ENCODE data around the gene SYNGR3. TPM values are rescaled to one million over a fixed set of nuclear protein-coding genes. Genes with fewer than 3 reads are reported as not detected.

Gene SYNGR3, protein sequence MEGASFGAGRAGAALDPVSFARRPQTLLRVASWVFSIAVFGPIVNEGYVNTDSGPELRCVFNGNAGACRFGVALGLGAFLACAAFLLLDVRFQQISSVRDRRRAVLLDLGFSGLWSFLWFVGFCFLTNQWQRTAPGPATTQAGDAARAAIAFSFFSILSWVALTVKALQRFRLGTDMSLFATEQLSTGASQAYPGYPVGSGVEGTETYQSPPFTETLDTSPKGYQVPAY
- 1 to 10 TPM; 1.5 to 1.9 TPM for total RNA-seq

DNA sequence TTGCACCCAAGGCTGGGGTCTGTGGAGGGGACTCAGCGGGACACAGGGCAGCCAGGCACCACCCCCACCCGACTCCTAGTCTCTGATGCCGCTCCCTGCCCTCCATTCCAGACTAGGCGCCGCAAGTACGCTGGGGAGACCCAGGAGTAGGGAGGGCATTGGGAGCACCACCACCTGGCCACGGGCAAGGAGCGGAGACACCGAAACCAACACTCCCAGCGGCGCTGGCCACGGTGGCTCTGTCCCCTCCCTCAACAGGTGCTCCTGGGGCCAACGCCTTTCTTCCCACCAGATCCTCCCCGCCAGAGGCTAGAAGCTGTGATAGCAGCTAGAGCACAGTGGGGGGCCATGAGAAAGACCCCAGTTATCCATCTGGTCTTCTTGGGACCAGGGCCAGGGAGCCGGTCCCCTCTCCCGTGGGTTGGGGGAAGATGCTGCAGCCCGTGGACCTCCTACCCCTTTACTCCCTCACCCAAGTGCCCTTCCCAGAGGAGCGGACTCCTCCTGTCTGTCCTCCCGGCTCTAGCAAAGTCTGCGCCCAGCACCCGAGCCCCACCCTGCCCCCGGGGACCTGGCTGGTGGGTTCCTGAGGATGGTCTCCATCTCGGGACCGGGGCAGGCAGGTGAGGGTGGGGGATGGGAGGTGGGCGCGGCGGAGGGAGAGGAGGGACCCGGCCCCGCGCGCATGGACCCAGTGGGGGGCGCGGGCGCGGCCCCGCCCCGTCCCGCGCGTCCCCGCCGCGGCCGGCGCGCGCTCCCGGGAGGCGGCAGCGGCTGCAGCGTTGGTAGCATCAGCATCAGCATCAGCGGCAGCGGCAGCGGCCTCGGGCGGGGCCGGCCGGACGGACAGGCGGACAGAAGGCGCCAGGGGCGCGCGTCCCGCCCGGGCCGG is at the start of gene SYNGR3:
Gene SYNGR3, plus strand, starts transcription at position 762 of the 892 bp plus-strand sequence. CDS start 133 bp downstream, outside the sequence.
- peak; percentile 44 for DNase-seq
- Histone ChIP-seq H3K36me3 (peaks cover 5% of the 10 kb centered on the region), H3K4me3 (peak within 1 kb of the TSS; percentile 8), H3K9me3 (no peaks in the 10 kb centered on the region), H3K27ac (no peak within 1 kb of the TSS), H3K4me1 (peaks cover 28% of the 10 kb centered on the region), H3K27me3 (peaks cover 23% of the 10 kb centered on the region), H3K9ac (ENCODE audit: low read depth in 2 of 2, low read length in 2 of 2) (peak within 1 kb of the TSS; percentile 73 to 78)
- intact Hi-C loops (cut with DNase I): no loop called here
- TF ChIP-seq, protein P1, sequence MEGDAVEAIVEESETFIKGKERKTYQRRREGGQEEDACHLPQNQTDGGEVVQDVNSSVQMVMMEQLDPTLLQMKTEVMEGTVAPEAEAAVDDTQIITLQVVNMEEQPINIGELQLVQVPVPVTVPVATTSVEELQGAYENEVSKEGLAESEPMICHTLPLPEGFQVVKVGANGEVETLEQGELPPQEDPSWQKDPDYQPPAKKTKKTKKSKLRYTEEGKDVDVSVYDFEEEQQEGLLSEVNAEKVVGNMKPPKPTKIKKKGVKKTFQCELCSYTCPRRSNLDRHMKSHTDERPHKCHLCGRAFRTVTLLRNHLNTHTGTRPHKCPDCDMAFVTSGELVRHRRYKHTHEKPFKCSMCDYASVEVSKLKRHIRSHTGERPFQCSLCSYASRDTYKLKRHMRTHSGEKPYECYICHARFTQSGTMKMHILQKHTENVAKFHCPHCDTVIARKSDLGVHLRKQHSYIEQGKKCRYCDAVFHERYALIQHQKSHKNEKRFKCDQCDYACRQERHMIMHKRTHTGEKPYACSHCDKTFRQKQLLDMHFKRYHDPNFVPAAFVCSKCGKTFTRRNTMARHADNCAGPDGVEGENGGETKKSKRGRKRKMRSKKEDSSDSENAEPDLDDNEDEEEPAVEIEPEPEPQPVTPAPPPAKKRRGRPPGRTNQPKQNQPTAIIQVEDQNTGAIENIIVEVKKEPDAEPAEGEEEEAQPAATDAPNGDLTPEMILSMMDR (IDR thresholded peaks at IDR 0.05): no peak

DNA sequence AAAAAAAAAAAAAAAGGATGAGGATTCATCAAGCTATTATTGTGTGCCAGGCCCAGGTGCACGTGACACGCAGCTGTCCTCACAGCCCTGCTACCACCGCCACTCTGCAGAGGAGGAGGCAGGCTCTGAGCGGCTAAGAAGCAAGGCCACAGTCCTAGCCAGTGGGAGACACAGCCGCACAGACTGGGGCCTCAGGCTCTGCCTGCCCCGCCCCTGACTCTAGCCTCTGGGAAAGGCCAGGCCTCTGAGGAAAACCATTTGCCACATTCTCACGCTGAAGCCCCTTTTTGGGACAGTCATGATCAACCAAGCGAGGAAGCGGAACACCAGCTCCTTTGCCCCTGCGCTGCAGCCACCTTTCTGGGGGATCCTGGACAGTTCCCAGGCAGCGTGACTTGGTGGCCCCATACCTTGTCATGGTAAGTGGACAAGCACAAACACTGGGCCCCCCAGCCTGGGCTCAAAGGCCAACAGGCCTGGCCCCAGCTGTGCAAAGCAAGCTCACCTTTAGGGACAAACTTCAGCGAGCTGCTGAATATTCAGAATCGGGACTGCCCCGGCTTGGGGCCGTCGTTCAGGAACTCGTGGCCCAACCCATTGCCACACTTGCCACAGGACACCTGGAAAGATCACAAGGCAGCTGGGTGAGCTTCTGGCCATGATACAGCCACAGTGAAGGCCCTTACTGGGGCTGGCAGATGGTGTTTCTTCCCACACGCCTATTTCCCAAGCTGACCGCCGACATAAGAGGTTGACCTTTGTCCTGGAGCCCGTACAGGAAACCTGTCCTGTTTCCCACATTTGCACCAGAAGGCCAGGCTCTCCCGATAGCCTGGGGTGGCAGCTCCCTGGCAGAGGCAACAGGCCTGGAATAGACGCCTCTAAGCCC is 49.3 kb upstream of the SYNGR3 start:
- Histone ChIP-seq H3K27ac (peak overlapping the region; percentile 76), H3K36me3 (peaks cover 4% of the 10 kb centered on the region), H3K4me3 (no peak overlapping the region), H3K27me3 (no peaks in the 10 kb centered on the region), H3K9ac (ENCODE audit: low read depth in 2 of 2, low read length in 2 of 2) (peak overlapping the region; percentile 24 to 92), H3K4me1 (peaks cover 16% of the 10 kb centered on the region), H3K9me3 (no peaks in the 10 kb centered on the region)
- peak; percentile 58 for DNase-seq
- TF ChIP-seq, protein P1 (IDR thresholded peaks at IDR 0.05): no peak
- intact Hi-C loops (cut with DNase I): no loop called here

DNA sequence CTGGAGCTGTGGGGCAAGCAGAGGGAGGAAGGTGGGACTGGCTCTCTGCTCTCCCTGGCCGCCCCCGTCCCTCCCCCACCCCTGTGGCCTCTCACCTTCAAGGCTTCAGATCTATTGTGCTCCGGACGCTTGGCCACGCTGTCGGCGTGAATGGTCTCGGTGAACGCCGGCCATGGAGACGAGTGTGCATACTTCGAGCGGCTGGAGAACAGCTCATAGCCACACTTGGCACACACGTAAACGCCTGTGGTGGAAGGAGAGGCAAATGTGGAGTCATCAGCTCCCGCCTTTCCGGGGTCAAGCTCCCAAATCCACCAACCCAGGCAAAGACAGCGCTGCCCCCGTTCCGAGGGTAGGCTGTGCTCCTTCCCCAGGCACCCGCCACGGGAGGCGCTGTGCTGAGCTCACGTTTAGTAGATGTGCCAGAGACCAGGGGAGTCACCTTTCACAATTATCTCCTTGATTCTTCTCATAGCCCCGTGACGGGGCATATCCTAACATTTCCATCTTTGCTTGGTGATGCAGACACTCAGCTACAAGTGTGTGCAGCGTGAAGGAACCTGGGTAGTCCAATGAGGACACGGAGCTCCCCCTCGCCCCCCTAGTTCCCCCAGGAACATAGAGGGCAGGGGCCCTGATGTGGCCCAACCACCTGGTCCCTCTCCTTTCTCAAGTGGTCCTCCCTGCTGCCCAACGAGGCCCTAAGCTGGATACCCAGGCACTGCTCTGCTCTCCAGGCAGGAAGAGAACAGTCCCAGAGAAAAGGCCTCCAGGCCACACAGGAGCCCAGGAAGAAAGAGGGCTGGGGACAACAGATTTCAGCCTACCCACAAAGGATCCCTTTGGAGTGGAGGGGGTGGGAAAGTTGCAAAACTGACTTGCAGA is 48.4 kb upstream of the SYNGR3 start:
- Histone ChIP-seq H3K27me3 (no peaks in the 10 kb centered on the region), H3K36me3 (peaks cover 4% of the 10 kb centered on the region), H3K4me1 (peaks cover 16% of the 10 kb centered on the region), H3K9me3 (no peaks in the 10 kb centered on the region), H3K9ac (ENCODE audit: low read depth in 2 of 2, low read length in 2 of 2) (peak overlapping the region in 1 of 2 donors; percentile 92), H3K27ac (peak overlapping the region; percentile 76), H3K4me3 (no peak overlapping the region)
- TF ChIP-seq, protein P1 (IDR thresholded peaks at IDR 0.05): no peak
- intact Hi-C loops (cut with DNase I): no loop called here
- peak; percentile 46 for DNase-seq

DNA sequence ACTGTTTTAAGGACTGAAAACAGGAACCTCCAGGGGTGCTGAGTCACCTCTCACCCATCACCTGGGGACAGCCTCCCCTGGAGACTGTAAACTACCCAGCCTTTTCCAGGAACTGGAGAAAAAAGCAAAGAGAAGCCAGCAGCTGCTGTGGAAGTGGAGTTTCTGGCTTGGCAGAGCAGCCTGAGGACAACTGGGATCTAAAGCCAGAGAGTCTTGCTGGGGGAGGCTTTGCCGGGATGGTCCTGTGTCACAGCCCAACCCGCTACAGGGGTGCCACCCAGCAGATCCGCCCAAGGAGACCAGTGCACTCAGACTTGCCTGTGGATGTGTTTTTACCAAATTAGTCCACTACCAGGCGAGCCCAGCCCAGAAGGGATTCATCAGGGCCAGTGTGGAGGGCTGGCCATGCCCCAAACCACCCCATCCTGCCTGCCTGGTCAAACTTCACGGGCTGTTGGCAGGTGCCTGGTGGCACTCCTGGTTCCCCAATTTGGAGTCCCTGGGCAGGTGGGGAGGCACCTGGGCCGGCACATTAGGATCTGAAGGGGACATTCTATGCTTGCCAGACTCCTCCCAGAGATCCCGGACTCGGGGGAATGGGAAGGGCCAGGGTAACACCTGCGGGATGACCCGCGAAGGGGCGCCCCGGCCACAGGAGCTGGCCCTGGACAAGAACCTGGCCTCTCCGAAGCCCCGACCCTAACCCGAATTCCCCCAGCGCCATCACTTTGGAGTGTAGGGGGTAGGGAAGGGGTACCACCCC is 47.5 kb upstream of the SYNGR3 start:
- TF ChIP-seq, protein P1 (IDR thresholded peaks at IDR 0.05): no peak
- Histone ChIP-seq H3K9me3 (no peaks in the 10 kb centered on the region), H3K27me3 (no peaks in the 10 kb centered on the region), H3K36me3 (peaks cover 4% of the 10 kb centered on the region), H3K4me1 (peaks cover 16% of the 10 kb centered on the region), H3K27ac (peak overlapping the region; percentile 76), H3K4me3 (peak overlapping the region; percentile 66), H3K9ac (ENCODE audit: low read depth in 2 of 2, low read length in 2 of 2) (peak overlapping the region; percentile 92 to 95)
- peak; percentile 50 for DNase-seq
- intact Hi-C loops (cut with DNase I): no loop called here

Data from colonic mucosa (tissue), 4 donors.